Stimulated activated CD8-positive, alpha-beta memory T cell treated with anti-CD3 and anti-CD28 coated beads, Interleukin-12 subunit alpha, Interleukin-12 subunit beta, amount 100 ng/mL, for 1 hour (primary cell): ENCODE data around the gene MLNR.
A peak's percentile ranks its signal among the peaks of the same experiment; 100 is the strongest.

Source experiments
- DNase-seq: peaks from one replicate; pipeline ENCODE4 v3.0.0-alpha.2; 2020; ENCODE audit warnings: low read depth

MLNR gene

GRCh38 chr13:49226613-49227012 is 6.5 kb downstream of the MLNR start:
- DNase-seq: no peak

GRCh38 chr13:49234741-49235140 is 14.6 kb downstream of the MLNR start:
- no peak for DNase-seq

GRCh38 chr13:49235856-49236431 is 15.8 kb downstream of the MLNR start:
- DNase-seq: no peak

GRCh38 chr13:49238621-49239020 is 18.5 kb downstream of the MLNR start:
- no peak for DNase-seq

DNA sequence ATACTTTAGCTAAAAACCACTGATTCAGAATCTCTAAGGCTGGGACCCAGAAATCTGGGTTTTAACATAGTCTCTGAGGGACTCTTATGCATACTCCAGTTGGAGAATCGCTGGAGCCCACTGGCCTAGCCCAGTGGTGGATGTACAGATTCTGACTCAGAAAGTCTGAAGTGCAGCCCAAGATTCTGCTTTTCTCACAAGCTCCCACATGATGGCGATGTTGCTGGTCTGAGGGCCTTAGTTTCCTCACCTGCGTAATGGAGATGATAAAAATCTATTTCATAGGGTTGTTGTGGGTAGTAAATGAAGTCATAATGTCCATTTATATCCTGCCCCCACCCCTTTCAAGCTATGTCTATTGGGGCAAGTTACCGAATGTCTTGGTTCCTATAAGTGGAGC is 19.9 kb downstream of the MLNR start:
- DNase-seq: no peak

GRCh38 chr13:49241296-49241695 is 21.2 kb downstream of the MLNR start:
- DNase-seq: no peak

DNA sequence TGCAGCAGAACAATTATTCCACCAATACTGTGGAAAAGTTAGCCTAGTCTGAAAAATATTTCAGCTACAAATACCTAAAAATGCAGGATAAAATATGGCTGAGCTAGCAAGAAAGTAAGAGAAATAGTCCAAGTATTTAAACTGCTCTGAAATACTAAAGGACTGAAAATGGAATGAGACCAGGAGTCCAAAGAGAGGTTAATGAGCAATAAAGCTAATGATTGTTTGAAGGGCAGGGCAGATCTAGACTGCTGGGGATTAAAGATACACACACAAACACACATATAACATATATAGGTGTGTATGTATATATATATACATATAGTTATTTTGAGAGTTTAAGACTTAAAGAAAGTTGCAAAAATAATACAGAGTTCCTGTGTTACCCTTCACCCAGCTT is 25.0 kb downstream of the MLNR start:
- no peak for DNase-seq

GRCh38 chr13:49246850-49247642 is 26.9 kb downstream of the MLNR start:
- no peak for DNase-seq

DNA sequence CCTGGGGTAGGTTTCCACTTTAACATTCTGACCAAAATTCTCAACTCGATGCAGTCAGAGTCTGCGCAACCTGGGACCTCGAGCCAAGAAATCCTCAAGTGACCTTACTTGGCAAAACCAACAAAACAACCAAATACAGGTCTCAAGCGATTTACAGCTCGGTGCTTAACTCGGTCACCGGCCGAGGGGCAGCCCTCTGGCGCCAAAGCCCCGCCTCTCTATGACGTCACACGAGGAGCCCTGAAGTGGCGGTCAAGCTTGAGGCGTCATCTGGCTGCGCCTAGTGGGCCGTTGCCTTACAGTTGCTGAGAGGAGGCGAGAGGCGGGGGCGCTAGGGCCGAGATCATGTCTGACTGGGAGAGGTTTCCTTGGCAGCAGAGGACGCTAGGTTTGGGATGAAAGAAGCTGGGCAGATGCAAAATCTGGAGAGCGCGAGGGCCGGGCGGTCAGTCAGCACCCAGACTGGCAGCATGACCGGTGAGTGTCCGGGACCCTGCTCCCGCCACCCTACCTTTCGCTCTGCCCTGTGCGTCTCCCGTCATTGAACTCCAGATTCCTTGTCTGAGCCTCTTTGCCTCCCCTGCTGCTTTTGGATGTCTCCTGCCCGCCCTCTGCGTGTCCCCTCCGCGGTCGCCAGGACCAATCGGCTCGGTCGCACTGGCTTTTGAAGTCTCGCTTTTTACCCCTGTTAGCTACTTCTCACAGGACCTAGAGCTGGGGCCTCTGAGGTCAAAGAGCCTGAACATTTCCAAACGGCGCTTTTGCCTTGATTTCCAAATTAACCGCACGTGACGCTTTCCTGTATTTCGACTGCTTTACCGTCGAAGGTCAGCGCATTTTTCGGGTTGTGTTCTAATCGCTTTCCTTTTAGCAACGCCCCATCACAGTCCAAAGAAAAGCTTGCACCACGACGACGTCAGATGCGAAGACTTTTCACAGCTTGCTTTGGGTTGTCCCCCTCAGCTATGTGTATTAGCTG is 27.8 kb downstream of the MLNR start, which contains the start of gene CDADC1:
CDADC1 (plus strand) TSS at position 283 of the 979 bp plus-strand sequence; CDS start at position 396, 113 bp downstream.
- DNase-seq: peak; percentile 80

GRCh38 chr13:49248622-49249002 is 28.5 kb downstream of the MLNR start:
- DNase-seq: no peak

DNA sequence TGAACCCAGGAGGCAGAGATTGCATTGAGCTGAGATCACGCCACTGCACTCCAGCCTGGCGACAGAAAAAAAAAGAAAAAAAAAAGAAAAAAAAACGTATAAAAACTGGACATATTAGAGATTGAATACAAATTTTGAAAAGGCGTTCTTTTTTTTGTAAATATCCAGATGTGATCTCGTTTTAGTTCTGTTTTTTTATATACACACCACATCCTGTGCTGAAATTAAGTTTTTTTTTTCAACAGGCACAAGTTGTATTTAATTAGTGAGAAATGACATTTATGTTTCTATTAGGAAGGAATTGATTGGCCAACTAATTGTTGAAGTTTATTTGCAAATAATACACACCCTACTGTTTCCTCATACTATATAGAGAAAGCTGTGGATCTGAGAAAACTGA is 31.2 kb downstream of the MLNR start:
- DNase-seq: no peak

- DNase-seq: no peak
Measured at GRCh38 chr13:49253310-49253709, 33.2 kb downstream of the MLNR start.

- DNase-seq: no peak
Measured at GRCh38 chr13:49254007-49254406, 33.9 kb downstream of the MLNR start.

DNA sequence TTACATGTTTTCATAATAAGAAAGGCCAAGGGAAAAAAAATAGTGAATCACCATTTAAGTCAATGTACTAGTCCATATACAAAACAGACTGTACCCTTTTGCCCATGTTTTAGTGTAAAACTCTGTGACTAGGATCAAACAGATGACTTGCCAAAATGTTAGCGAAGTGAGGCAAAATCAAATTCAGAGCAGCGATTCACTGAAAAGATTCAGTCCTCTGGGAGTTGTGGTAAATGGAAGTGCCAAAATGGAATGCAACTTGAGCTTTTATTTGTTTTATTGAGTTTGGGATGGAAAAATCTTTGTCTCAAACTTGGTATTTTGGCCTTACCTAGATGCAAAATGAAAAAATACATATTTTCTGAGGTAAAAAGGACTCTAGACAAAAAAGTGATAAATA is 36.7 kb downstream of the MLNR start:
- no peak for DNase-seq

DNA sequence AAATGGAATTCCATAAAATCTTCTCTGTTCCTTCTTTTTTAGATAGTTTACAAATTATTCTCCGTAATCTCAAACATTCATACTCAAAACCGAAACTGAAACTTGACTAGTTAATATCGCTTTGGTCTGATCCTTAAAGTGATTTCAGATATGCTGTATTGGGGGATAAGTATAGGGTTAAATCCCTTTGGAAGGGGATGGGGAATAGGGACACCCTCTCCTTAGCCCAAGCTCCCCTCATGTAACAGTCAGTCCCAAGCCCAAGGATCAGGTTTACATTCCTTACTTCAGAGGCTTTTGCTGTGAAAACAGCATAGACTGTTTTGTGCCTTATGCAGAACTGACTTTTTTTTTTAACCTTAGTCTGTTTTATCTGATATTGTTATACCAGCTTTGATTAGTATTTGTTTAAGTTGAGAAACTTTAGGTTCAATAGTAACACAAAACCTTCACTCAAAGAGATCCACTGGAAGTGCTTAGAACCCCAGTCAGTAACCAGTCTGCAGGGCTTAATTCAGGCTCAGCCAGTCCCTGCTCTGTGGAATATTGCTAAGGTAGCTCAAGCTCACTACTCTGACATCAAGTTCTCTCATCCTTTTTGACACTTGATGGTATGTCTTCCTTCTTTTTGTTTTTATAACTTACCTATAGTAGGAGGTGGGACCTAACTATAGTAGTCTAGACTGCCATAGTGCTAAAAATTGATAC is 38.1 kb downstream of the MLNR start:
- DNase-seq: no peak

GRCh38 chr13:49259586-49259985 is 39.4 kb downstream of the MLNR start:
- no peak for DNase-seq

GRCh38 chr13:49262634-49263033 is 42.5 kb downstream of the MLNR start:
- DNase-seq: no peak

DNA sequence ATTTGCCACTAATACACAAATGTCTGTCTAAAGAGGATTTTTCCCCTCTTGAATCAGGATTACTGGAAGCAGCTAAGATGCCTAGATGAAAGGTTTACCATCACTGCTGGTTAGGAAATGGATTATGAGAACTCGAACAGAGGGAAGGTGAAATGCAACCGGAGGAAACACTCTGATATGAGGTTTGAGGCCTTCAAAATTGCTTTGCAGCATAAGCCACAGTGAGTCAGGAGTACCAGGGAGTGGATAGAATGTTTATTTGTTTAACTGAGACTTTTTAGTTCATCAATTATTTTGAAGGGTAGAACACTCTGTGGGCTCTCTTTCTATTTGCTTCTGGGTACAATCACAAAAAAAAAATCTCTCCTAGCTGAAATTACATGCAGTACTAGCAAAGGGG is 45.7 kb downstream of the MLNR start:
- DNase-seq: no peak

GRCh38 chr13:49271264-49271663 is 51.1 kb downstream of the MLNR start:
- DNase-seq: no peak
